DMS79 (cell line): ENCODE results near the gene GPR142.

Source experiments
- DNase-seq: peaks from one replicate; lab custom pipeline; 2025; lab: John Stamatoyannopoulos, UW

GPR142 gene

GRCh38 chr17:74367206-74367605 is at the start of gene GPR142:
Gene GPR142, plus strand, starts transcription at chr17:74367506. Its CDS starts 2,035 bp downstream, at chr17:74369541.
- no peak for DNase-seq

GRCh38 chr17:74318391-74318790 is 48.9 kb upstream of the GPR142 start:
- no peak for DNase-seq

- no peak for DNase-seq
These were observed 42.8 kb upstream of the GPR142 start for GRCh38 chr17:74324521-74324920.

- DNase-seq = no peak
These were observed 41.9 kb upstream of the GPR142 start for GRCh38 chr17:74325376-74325742.

GRCh38 chr17:74325743-74326379 is 41.4 kb upstream of the GPR142 start, which contains the start of gene KIF19:
Gene KIF19, plus strand, starts transcription at chr17:74326226. Its CDS starts 124 bp downstream, at chr17:74326350.
- no peak for DNase-seq

GRCh38 chr17:74326506-74326905 is 40.8 kb upstream of the GPR142 start:
- DNase-seq = no peak

GRCh38 chr17:74328487-74328886 is 38.8 kb upstream of the GPR142 start:
- no peak for DNase-seq

GRCh38 chr17:74329378-74329777 is 37.9 kb upstream of the GPR142 start:
- DNase-seq = no peak

- DNase-seq = no peak
These were observed 36.9 kb upstream of the GPR142 start for GRCh38 chr17:74330446-74330845.

GRCh38 chr17:74332017-74332650 is 35.2 kb upstream of the GPR142 start:
- DNase-seq = no peak

GRCh38 chr17:74332763-74333283 is 34.5 kb upstream of the GPR142 start:
- DNase-seq = peak; percentile 58

- no peak for DNase-seq
These were observed 32.8 kb upstream of the GPR142 start for GRCh38 chr17:74334393-74335039.

GRCh38 chr17:74335529-74336062 is 31.7 kb upstream of the GPR142 start:
- no peak for DNase-seq

GRCh38 chr17:74336307-74336706 is 31.0 kb upstream of the GPR142 start:
- DNase-seq = no peak

- DNase-seq = no peak
These were observed 29.3 kb upstream of the GPR142 start for GRCh38 chr17:74337834-74338500.

- no peak for DNase-seq
These were observed 27.6 kb upstream of the GPR142 start for GRCh38 chr17:74339537-74340195.

- DNase-seq = no peak
These were observed 26.8 kb upstream of the GPR142 start for GRCh38 chr17:74340470-74341023.

GRCh38 chr17:74342224-74342623 is 25.1 kb upstream of the GPR142 start:
- DNase-seq = no peak

GRCh38 chr17:74343121-74343520 is 24.2 kb upstream of the GPR142 start:
- DNase-seq = no peak

- peak; percentile 68 for DNase-seq
These were observed 23.6 kb upstream of the GPR142 start for GRCh38 chr17:74343526-74344284.

- no peak for DNase-seq
These were observed 22.6 kb upstream of the GPR142 start for GRCh38 chr17:74344658-74345057.
